SH-SY5Y (cell line): Measurements from ENCODE around the gene ZNF473.

Experiments
- GATA2 ChIP-seq: IDR thresholded peaks from 2 replicates; pipeline ENCODE4 v1.6.1; 2011; ENCODE audit warnings: mild to moderate bottlenecking, low read depth, low read length
- GATA3 ChIP-seq: IDR thresholded peaks from 2 replicates; pipeline ENCODE4 v1.6.1; 2011; ENCODE audit warnings: low read depth, mild to moderate bottlenecking, low read length, moderate library complexity

GRCh38 chr19:50040967-50041366 is 15.2 kb downstream of the ZNF473 start:
- TF ChIP-seq GATA2 (no peak), GATA3 (no peak)
